Retinal pigment epithelial cell (primary cell): Measurements from ENCODE around the gene COX6B2.

Experiments used
- DNase-seq: peaks from one replicate; pipeline ENCODE4 v3.0.0-alpha.2; 2010; ENCODE audit warnings: low read depth
- H3K4me3 ChIP-seq: 2 replicates; pipeline ENCODE4 v1.5.1; 2011; ENCODE audit warnings: mild to moderate bottlenecking, low read length, control low read depth, moderate library complexity
- TF ChIP-seq, protein P1 (sequence below): conservative IDR thresholded peaks from 2 replicates; pipeline ENCODE4 v1.5.1; 2011; ENCODE audit warnings: low read depth, low read length, control low read depth, inconsistent platforms

The COX6B2 gene

DNA sequence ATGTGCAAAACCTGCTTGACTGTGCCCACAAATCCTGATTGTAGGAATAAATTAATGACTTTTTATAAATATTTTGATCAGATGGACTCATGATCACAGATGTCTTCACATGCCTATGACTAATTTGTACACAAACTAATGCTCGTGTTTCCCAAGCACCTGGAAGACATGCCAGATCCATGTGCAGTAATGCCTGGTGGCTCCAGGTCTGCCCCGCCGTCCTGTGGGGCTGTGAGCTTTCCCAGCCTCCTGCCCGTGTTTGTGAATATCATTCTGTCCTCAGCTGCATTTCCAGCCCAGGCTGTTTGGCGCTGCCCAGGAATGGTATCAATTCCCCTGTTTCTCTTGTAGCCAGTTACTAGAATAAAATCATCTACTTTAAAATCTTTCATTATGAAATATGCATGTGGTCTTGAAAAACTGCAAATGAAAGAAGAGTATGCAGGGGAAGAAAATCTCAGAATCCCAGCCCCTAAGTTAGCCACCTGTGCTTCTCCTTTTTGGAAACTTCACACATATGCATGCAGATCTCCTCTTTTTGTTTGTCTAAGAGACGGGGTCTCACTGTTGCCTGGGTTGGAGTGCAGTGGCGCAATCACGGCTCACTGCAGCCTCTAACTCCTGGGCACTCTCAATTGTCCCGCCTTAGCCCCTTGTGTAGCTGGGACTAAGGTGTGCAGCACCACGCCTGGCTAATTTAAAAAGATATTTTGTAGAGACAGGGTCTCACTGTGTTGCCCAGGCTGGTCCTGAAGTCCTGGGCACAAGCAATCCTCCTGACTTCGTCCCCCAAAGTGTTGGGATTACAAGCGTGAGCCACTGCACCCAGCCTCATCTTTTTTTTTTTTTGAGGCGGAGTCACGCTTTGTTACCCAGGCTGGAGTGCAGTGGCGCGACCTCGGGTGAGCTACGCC lies 37.4 kb upstream of the COX6B2 start:
- TF ChIP-seq, protein P1, sequence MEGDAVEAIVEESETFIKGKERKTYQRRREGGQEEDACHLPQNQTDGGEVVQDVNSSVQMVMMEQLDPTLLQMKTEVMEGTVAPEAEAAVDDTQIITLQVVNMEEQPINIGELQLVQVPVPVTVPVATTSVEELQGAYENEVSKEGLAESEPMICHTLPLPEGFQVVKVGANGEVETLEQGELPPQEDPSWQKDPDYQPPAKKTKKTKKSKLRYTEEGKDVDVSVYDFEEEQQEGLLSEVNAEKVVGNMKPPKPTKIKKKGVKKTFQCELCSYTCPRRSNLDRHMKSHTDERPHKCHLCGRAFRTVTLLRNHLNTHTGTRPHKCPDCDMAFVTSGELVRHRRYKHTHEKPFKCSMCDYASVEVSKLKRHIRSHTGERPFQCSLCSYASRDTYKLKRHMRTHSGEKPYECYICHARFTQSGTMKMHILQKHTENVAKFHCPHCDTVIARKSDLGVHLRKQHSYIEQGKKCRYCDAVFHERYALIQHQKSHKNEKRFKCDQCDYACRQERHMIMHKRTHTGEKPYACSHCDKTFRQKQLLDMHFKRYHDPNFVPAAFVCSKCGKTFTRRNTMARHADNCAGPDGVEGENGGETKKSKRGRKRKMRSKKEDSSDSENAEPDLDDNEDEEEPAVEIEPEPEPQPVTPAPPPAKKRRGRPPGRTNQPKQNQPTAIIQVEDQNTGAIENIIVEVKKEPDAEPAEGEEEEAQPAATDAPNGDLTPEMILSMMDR: no peak
- DNase-seq: no peak
- H3K4me3 ChIP-seq: no peak overlapping the region

DNA sequence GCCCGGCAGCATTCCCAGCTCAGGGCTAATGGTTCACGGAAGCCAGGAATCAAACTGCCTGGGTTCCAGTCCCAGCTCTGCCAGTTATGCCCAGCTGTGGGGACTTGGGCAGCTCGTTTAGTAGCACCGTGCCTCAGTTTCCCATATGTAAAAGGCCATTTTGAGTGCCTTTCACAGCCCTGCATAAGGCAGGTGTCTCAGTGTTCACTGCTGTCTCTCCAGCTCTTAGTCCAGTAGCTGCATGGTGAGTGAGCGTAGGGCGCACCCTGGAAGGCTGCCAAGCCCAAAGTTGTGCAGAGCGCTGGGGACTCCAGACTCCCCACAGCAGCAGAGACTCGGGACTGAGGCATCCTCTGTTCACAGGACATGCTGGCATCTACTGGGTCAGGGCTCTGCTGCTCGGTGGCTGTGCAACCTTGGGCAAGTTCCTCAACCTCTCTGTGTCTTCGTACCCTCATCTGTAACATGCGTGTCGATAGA lies 36.7 kb upstream of the COX6B2 start:
- no peak overlapping the region for H3K4me3 ChIP-seq
- DNase-seq: no peak
- TF ChIP-seq, protein P1: no peak

DNA sequence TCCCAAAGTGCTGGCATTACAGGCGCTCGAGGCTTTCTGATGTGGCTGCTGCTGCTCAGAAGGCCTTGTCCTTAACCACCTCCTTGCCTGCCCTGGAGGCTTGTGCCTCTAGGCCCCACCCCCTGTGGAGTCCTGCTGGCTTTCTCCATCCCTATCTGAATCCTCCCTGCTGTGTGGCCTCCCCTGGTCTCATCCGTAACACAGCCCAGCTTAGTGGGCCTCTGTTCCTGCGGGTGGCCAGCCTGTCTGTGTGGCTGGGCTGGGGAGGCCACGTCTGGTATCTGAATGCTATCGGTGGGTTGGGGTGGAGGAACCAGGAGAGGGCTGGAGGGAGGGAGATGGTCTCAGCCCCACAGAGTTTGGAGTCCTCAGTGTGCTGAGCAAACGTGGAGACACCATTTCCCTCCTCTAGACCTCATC lies 36.0 kb upstream of the COX6B2 start:
- TF ChIP-seq, protein P1: no peak
- DNase-seq: no peak
- H3K4me3 ChIP-seq: no peak overlapping the region

DNA sequence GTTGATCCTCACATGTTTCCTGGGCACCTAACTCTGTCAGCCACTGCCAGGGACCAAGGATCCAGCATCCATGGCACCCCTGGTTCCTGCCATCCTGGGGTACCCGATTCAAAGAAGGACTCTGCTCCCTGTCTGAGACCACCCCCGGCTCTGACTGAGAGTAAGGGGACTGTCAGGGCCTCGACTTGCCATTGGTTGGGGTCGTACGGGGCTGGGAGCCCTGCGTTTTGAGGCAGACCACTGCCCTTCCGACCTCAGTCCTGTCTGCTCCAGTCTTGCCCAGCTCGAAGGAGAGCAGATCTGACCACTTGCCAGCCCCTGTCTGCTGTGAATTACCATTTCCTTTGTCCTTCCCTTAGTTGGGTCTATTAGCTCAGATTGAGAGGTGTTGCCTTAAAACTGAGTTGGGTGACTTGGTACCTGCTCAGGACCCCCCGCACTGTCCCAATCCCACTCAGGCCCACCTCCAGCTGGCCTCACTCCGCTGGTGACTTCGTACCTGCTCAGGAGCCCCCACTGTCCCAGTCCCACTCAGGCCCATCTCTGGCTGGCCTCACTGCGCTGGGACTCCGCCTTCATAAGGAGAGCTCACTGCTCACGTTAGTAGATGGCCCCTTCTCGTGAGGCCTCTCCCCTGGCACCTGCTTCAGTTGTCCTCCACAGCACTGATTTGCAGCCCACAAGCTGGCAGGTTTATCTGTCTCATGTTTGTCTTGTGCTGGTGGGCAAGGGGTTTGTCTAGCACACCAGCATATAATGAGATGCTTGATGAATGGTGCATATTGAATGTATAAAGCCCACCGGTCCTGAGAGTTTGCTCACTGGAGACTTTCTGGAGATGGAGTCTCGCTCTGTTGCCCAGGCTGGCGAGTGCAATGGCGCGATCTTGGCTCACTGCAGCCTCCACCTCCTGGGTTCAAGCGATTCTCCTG lies 35.1 kb upstream of the COX6B2 start:
- TF ChIP-seq, protein P1: no peak
- H3K4me3 ChIP-seq: no peak overlapping the region
- no peak for DNase-seq

DNA sequence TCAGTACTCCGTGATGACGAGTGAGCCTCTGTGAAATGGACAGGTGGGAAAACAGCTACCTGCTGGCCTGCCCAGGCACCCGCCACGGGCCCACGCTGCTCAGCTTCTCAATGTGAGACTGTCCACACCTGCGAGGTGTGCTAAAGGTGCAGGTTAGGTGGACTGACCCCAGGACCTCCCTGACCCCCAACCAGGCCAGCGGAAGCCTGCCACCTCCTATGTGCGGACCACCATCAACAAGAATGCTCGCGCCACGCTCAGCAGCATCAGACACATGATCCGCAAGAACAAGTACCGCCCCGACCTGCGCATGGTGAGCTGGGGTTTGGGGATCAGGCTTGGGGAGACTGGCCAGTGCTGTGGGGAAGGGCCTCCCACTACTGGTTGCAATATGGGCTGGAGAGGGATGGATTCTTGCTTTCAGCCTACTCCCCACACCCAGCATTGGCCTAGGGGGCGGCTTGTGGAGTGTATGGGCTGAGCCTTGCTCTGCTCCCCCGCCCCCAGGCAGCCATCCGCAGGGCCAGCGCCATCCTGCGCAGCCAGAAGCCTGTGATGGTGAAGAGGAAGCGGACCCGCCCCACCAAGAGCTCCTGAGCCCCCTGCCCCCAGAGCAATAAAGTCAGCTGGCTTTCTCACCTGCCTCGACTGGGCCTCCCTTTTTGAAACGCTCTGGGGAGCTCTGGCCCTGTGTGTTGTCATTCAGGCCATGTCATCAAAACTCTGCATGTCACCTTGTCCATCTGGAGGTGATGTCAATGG lies 33.4 kb upstream of the COX6B2 start:
- TF ChIP-seq, protein P1: no peak
- no peak for DNase-seq
- peak overlapping the region; percentile 100 for H3K4me3 ChIP-seq

DNA sequence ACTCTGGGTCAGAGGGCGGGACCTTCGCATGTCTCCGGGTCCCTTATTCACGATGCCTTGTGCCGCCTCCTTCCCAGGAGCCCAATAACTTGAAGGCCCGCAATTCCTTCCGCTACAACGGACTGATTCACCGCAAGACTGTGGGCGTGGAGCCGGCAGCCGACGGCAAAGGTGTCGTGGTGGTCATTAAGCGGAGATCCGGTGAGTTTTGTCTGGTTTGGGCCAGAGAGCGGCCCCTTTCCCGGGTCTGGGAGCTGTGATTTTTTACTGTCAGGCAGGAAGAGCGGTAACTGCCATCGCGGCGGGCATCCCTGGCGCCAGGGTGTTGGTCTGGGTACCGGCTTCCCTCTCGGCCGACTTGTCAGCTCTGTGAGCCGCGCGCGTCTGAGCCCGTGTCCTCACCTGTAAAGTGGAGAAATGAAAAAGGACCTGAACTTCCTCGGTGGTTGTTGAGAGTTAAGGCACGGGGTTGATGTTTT lies 32.0 kb upstream of the COX6B2 start:
- TF ChIP-seq, protein P1: no peak
- peak overlapping the region; percentile 100 for H3K4me3 ChIP-seq
- no peak for DNase-seq
